HepG2 (cell line): Measurements from ENCODE around the gene INSYN2B. TPM values are rescaled to one million over a fixed set of nuclear protein-coding genes. Genes with fewer than 3 reads are reported as not detected.
A peak's percentile ranks its signal among the peaks of the same experiment; 100 is the strongest.

Source experiments
- ATAC-seq: fragments of 200-7000 bp; cut with Tn5 transposase; 3 replicates; pipeline ENCODE4 v1.9.1; 2020; ENCODE audit warnings: mild to moderate bottlenecking, moderate library complexity
- BruUV-seq: library from RNA; stranded (reverse); fragments of 400-500 nt; replicated peaks from 2 replicates; lab custom pipeline; 2021; lab: Mats Ljungman, UMichigan
- CTCF ChIA-PET: fragments of 300-600 bp; formaldehyde crosslinking; extraction: SDS; loops from one replicate; lab custom pipeline; 2021; ENCODE audit warnings: low total read pairs, inconsistent platforms, low intra/inter-chr PET ratio; lab: Yijun Ruan, JAX
- POLR2A ChIA-PET: fragments of 350-600 bp; sonication (Branson Sonifier 250); formaldehyde crosslinking; loops from one replicate; lab custom pipeline; 2020; ENCODE audit warnings: antibody characterized with exemption, inconsistent platforms; lab: Yijun Ruan, JAX
- DNase-seq: peaks from one replicate; pipeline ENCODE4 v3.0.0-alpha.2; 2015; ENCODE audit warnings: low spot score
- FAIRE-seq: peaks from 3 replicates; lab custom pipeline; 2011; peaks lifted over from hg19 to GRCh38; lab: Jason Lieb, UNC
- H2AFZ ChIP-seq: one replicate; pipeline ENCODE4 v1.6.1; 2011; ENCODE audit warnings: low read length, inconsistent platforms
- H3K27ac ChIP-seq: fragments of 300-600 bp; 3 replicates; pipeline ENCODE4 v1.8.0; 2011; ENCODE audit warnings: mixed run types, mild to moderate bottlenecking, mixed read lengths, low read length, inconsistent platforms; ENCODE audit not compliant: insufficient read depth; ENCODE audit errors: extremely low read length
- H3K27me3 ChIP-seq, 2 experiments: fragments of 200-600 bp in 1 of 2; 2 replicates in 1 of 2; 3 replicates in 1 of 2; pipeline versions ENCODE4 v1.6.0 to v1.8.0; 2011; ENCODE audit warnings: low read length in 2 of 2, mild to moderate bottlenecking in 2 of 2, moderate library complexity in 2 of 2, inconsistent platforms in 1 of 2; ENCODE audit not compliant: insufficient read depth in 2 of 2, control insufficient read depth in 1 of 2
- H3K36me3 ChIP-seq, 2 experiments: fragments of 200-600 bp in 1 of 2; replicated peaks in 1 of 2; 2 replicates in 1 of 2; 3 replicates in 1 of 2; pipeline versions ENCODE4 v1.5.1 to v1.8.0; 2011; ENCODE audit warnings: low read length in 2 of 2, inconsistent platforms in 1 of 2; ENCODE audit not compliant: insufficient read depth in 2 of 2, control insufficient read depth in 1 of 2
- H3K4me1 ChIP-seq: 2 replicates; pipeline ENCODE4 v1.5.1; 2012; ENCODE audit warnings: low read length, inconsistent platforms; ENCODE audit not compliant: insufficient read depth
- H3K4me2 ChIP-seq: 2 replicates; pipeline ENCODE4 v1.6.0; 2011; ENCODE audit warnings: low read depth, low read length, inconsistent platforms
- H3K4me3 ChIP-seq, 3 experiments: fragments of 200-600 bp in 1 of 3; sonication (generic), shearing (Covaris generic) in 1 of 3; replicated peaks in 1 of 3; 2 replicates each; pipeline ENCODE4 v1.5.1; 2011 to 2016; ENCODE audit warnings: low read length in 3 of 3, inconsistent platforms in 2 of 3, low read depth in 2 of 3, mild to moderate bottlenecking in 2 of 3, control low read depth in 1 of 3, mixed read lengths in 1 of 3; ENCODE audit not compliant: insufficient read depth in 1 of 3
- H3K79me2 ChIP-seq: one replicate; pipeline ENCODE4 v1.6.1; 2011; ENCODE audit warnings: low read length, inconsistent platforms; ENCODE audit not compliant: insufficient read depth
- H3K9ac ChIP-seq: 2 replicates; pipeline ENCODE4 v1.6.0; 2011; ENCODE audit warnings: mild to moderate bottlenecking, low read depth, low read length, inconsistent platforms; ENCODE audit not compliant: insufficient read depth
- H3K9me3 ChIP-seq: 2 replicates; pipeline ENCODE4 v1.5.1; 2012; ENCODE audit warnings: mild to moderate bottlenecking, low read length
- H4K20me1 ChIP-seq: 2 replicates; pipeline ENCODE4 v1.6.0; 2011; ENCODE audit warnings: inconsistent platforms, mild to moderate bottlenecking, low read length, moderate library complexity; ENCODE audit not compliant: insufficient read depth
- CEBPB ChIP-seq: IDR thresholded peaks from 2 replicates; pipeline ENCODE4 v1.6.1; 2011; ENCODE audit warnings: low read depth, low read length, improper control_type of control experiment, borderline replicate concordance
- MAFF ChIP-seq: IDR thresholded peaks from 2 replicates; pipeline ENCODE4 v1.6.1; 2011; ENCODE audit warnings: low read depth, low read length, improper control_type of control experiment
- MAFK ChIP-seq, 2 experiments: IDR thresholded peaks in 1 of 2; conservative IDR thresholded peaks in 1 of 2; 2 replicates each; pipeline ENCODE4 v1.6.1; 2011; ENCODE audit warnings: improper control_type of control experiment in 2 of 2, low read length in 2 of 2
- TIGD3 ChIP-seq: sonication (generic); formaldehyde crosslinking; IDR thresholded peaks from 2 replicates; pipeline ENCODE4 v1.5.1; 2020; ENCODE audit warnings: mild to moderate bottlenecking, missing genetic modification reagents, borderline replicate concordance
- ZBTB1 ChIP-seq: sonication (generic); formaldehyde crosslinking; IDR thresholded peaks from 2 replicates; pipeline ENCODE4 v1.4.0; 2020; ENCODE audit warnings: missing genetic modification reagents, borderline replicate concordance
- ZNF275 ChIP-seq: sonication (generic); formaldehyde crosslinking; IDR thresholded peaks from 2 replicates; pipeline ENCODE4 v1.8.0; 2022; ENCODE audit warnings: missing genetic modification reagents, mild to moderate bottlenecking, inconsistent platforms, borderline replicate concordance
- WGBS: methylation state at CpG from one replicate; pipeline ENCODE4 v1.1.6; 2017; ENCODE audit warnings: low lambda C conversion rate; 5-methylcytosine and 5-hydroxymethylcytosine counted together
- in situ Hi-C: cut with HindIII; loops from 2 replicates; pipeline ENCODE4 v1.10.0; 2017; ENCODE audit warnings: low pct_unique_long_range_greater_than_20kb; ENCODE audit not compliant: extremely low pct_ligation_motif_present
- intact Hi-C: fragments of 100-400 bp; cut with micrococcal nuclease; formaldehyde crosslinking; loops from one replicate; pipeline ENCODE4 v1.10.0; 2022; ENCODE audit not compliant: unreplicated experiment
- polyA plus RNA-seq, 8 experiments: library from polyadenylated mRNA; depleted of rRNA in 3 of 8; stranded (reverse) in 7 of 8; unstranded in 1 of 8; fragments of >200 nt; fragmentation: Illumina TruSeq in 4 of 8; extraction: Trizol in 4 of 8; gene quantifications; 2 replicates each; pipeline versions ENCODE4 v1.2.1 to v1.2.3, GENCODE V29; 2011 to 2016; ENCODE audit warnings: low read depth in 4 of 8, missing spikeins in 1 of 8, mixed read lengths in 1 of 8; ENCODE audit not compliant: insufficient read depth in 1 of 8
- total RNA-seq, 5 experiments: library from RNA; depleted of rRNA; stranded (reverse); fragments of >200 nt; fragmentation: Illumina TruSeq; extraction: Trizol; gene quantifications; 2 replicates each; pipeline ENCODE4 v1.2.3, GENCODE V29; 2016; ENCODE audit warnings: low read depth in 1 of 5

INSYN2B gene
- total and polyA plus RNA-seq, 2 of the 13 experiments (the other 11 are each of a cell fraction or from before 2014, with no cell fraction given) = not detected

GRCh38 chr5:170028124-170028523, 47.8 kb upstream of the INSYN2B start:
- BruUV-seq = no TSS peak
- in situ Hi-C loops = no loop called here
- no peak overlapping the region for H3K4me3 ChIP-seq
- ATAC-seq (no peak), DNase-seq (no peak), FAIRE-seq (no peak)
- no peaks in the 10 kb centered on the region for H3K79me2 ChIP-seq
- ChIA-PET CTCF (no interaction called here), POLR2A (no interaction called here)
- intact Hi-C loops = no loop called here
- no peaks in the 10 kb centered on the region for H3K36me3 ChIP-seq
- no peaks in the 10 kb centered on the region for H4K20me1 ChIP-seq
- no peak overlapping the region for H2AFZ ChIP-seq
- no peak overlapping the region for H3K4me2 ChIP-seq
- no peaks in the 10 kb centered on the region for H3K4me1 ChIP-seq
- H3K27me3 ChIP-seq = peaks cover 0 to 1% of the 10 kb centered on the region in 2 experiments; a peak in 1 of 5 replicates
- TF ChIP-seq CEBPB (peak; percentile 52; the same call in 1 of the 2 replicates), TIGD3 (CRISPR knock-in tag) (no peak), ZNF275 (CRISPR knock-in tag) (no peak)
- no peak overlapping the region for H3K9ac ChIP-seq
- H3K27ac ChIP-seq = no peak overlapping the region
- WGBS = 6% methylated on average over 2 of the region's 2 CpGs
- no peaks in the 10 kb centered on the region for H3K9me3 ChIP-seq

GRCh38 chr5:170025853-170026252, 45.6 kb upstream of the INSYN2B start:
- Histone ChIP-seq H4K20me1 (no peaks in the 10 kb centered on the region), H2AFZ (no peak overlapping the region), H3K4me1 (no peaks in the 10 kb centered on the region), H3K4me3 (no peak overlapping the region), H3K27ac (no peak overlapping the region), H3K79me2 (no peaks in the 10 kb centered on the region), H3K9ac (no peak overlapping the region), H3K36me3 (no peaks in the 10 kb centered on the region), H3K9me3 (no peaks in the 10 kb centered on the region), H3K27me3 (peaks cover 0 to 3% of the 10 kb centered on the region in 2 experiments; a peak in 1 of 5 replicates), H3K4me2 (no peak overlapping the region)
- CTCF ChIA-PET = no interaction called here
- no peak for FAIRE-seq
- TF ChIP-seq ZBTB1 (CRISPR knock-in tag) (no peak), MAFK (conservative IDR thresholded peaks at IDR 0.05 in 1 of 2, IDR thresholded peaks at IDR 0.05 in 1 of 2; ENCODE audit: low read length in 2 of 2) (peak in 1 of 2 experiments; percentile 54; a peak in 2 of 4 replicates), MAFF (0 out of 2 replicates have a peak, but pooled peaks have one; percentile 35)
- 9% methylated on average over 8 of the region's 8 CpGs for WGBS
- no TSS peak for BruUV-seq
- intact Hi-C loops = no loop called here
- in situ Hi-C loops = no loop called here
- POLR2A ChIA-PET = no interaction called here
- no peak for DNase-seq
- no peak for ATAC-seq
